GM21447 (cell line): ENCODE data around the gene SLC43A2.

Experiments used
- ATAC-seq: cut with Tn5 transposase; IDR thresholded peaks from one replicate; pipeline ENCODE4 v1.9.1; 2021; ENCODE audit not compliant: unreplicated experiment

The SLC43A2 gene

DNA sequence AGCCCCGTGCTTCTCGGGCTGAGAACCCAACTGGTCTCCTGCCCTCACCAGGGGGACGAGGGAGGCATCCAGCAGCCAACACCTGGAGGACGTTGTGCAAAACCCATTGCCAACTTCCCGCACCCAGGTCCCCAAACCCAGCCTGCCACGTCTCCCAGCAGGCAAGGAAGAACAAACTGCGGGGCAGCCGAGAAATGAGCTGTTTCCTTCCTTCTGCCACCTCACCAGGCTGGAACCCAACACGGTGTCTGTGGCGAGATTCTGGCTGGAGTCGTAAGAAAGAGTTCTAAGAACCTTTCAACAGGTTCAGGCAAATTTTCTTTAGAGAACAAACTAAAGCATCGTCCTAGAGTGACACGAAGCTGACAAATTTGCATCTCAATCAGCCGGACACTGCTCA lies 3.6 kb downstream of the SLC43A2 start:
- ATAC-seq, result no peak

DNA sequence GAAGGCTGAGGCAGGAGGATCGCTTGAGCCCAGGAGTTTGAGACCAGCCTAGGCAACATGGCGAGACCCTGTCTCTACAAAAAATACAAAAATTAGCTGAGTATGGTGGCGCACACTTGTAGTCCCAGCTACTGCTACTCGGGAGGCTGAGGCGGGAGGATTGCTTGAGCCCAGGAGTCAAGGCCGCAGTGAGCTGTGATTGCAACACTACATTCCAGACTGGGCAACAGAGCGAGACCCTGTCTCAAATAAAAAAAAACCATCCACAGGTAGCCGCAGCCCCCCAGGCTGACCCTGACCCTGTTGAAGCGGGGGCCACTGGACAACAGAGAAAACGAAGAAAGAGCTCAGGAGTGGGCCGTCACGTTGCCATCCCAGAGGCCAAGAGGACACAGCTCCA lies 4.0 kb downstream of the SLC43A2 start:
- ATAC-seq, result no peak

DNA sequence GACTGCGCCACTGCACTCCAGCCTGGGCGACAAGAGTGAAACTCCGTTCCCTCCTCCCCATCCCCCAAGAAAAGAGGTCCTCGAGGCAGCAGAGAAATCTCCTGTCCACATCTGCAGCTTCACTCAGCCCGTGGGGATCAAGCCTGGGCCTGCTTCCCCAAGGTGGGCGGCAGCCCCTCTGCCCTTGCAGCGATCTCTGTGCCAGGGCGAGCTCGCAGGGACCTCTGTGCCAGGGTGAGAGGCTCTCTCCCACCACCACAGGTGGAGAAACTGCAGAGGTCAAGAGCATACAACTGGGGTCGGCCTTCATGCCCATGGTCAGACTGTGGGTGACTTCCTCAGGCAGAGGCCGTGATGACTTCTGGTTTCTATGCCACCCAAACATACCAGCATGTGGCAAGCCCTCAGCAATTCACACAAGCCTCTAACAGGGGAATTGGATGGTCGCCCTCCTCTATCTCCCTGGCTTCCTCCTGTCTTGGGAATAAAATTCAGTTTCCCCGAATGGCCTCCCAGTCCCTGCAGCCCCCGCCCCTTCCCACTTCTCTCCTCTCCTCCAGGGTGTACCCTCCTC lies 5.5 kb downstream of the SLC43A2 start:
- no peak for ATAC-seq

DNA sequence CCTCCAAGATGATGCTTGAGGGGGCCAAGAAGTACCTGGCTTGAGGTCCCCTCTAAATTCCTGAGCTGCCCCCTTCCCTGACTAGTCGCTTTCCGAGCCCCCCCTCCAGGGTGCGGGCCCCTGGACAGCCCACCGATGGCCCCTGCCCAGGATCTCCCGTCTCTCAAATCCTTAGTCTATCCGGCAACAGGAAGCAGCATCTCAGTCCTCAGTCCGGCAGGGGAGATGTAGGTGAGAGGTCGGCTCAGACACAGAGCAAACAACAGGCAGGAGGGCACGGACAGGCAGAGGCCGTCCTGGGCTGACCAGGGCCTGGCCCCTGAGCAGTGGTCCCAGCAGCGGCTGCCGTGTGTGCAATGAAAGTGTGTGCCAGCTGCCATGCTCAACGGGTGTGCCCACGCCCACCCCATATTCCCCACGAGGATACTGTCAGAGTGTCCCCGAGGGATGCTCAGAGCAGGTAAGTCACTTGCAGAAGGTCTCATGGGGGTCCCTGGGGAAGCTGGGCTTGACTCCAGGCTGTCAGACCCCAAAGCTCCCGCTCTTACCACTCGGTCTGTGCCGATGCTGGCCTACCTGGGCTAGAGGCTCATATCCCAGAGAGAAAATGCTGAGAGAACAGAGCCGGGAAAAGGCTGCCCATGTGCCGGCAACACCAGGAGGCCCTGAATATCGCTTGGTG lies 7.2 kb downstream of the SLC43A2 start:
- no peak for ATAC-seq

DNA sequence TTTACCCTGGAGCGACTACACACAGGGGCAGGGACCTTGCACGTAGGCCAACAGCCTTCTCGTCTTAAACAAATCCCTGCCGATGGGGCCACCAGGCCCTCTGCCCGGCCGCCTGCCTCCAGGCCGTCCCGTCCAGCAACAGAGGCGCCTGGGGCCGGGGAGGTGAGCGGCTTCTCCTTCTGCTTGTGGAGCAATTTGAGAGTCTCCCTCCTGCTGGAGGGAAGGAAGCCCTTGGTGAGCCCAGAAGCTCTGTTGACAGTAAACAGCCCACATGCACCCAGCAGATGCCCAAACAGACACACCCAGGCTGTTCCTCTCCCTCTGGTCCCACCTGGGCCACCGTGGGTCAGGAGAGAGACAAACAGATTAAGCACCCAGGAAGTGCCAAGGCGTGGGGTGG lies 8.1 kb downstream of the SLC43A2 start:
- no peak for ATAC-seq

DNA sequence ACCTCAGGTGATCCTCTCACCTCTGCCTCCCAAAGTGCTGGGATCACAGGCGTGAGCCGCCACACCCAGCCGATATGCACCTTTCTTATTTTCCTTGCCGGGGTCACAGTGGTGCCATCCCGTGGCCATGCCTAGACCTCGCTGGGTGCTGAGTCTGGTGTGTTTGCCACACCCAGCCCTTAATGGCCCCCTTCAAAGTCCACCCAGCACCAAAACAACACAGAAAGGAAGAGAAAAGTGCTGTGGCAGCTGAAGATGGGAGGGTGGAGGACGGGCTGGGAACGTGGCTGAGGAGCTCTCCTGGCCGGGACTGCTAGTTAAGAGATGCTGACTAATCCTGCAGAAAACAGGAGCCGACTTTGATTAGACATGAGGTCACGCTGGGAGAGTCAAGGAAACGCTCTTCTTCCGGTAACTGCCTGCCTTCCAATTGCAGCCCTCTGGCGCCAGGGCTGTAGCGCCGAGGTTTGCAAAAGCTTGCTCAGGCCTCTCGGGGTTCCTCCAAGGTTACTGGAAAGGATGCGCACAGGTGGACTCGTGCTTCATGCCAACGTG lies 10.9 kb downstream of the SLC43A2 start:
- no peak for ATAC-seq

DNA sequence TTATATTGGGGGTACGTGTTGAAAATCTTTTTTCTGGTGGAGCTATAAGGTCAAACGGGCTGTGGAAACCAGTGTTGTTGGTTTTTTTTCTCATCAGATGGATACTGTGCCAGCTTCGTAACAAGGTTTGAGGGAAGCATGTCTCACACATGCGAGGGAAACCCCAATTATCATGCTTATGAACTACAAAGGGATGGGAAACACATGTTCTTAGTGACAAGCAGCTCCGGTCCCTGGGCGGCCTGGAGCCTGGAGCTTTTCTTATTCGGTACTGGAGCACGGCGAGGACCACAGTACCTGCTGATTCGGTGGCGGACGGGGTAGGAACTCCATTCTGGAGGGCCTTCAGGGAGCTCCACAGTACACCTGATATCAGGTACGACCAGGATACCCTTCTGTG lies 12.5 kb downstream of the SLC43A2 start:
- ATAC-seq, result no peak

DNA sequence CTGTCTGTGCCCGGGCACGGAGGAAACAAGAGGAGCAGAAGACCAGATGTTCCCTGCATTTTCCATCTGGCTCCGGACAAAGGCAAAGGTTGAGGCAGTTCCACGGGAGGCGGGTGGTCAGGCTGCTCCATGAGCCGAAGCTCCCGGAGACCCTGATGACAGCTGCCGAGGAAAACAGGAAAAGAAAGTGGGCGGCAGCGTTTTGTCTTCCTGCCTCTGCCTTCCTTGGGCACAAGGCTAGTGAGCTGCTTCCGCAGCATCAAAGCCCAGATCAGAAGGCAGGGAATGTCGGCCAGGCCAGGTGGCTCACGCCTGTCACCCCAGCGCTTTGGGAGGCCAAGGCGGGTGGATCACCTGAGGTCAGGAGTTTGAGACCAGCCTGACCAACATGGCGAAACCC lies 16.2 kb downstream of the SLC43A2 start:
- no peak for ATAC-seq

DNA sequence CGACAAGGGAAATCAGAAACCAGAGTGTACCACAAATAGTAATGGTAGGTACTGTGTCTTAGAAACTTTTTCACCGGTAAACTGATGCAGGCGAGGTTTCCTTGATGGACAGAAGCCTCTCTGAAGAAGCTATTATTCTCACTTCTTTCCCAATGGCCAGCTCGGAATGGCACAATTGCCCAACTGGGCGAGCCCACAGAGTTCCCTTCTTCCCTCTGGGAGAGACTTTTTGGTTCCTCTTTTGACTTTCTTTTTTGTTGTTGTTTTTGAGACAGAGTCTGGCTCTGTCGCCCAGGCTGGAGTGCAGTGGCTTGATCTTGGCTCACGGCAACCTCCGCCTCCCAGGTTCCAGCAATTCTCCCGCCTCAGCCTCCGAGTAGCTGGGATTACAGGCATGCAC lies 16.9 kb downstream of the SLC43A2 start:
- ATAC-seq, result no peak

DNA sequence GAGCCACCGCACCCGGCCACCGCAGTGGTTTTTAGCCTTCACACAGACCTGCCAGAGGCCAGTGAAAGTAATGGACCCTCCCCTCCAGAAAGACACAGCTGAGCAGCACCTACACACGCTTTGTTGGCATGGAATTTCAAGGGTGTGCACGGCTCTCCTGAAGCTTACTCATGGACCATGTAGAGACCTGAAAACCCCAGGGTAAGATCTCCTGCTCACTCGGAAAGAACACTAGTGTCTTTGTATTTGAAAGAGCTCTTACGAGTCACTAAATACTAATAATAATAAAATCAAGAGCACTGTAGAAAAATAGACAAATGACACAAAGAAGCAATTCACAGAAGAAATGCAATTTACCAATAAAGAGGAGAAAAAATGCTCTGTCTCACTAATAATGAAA lies 20.0 kb downstream of the SLC43A2 start:
- no peak for ATAC-seq

DNA sequence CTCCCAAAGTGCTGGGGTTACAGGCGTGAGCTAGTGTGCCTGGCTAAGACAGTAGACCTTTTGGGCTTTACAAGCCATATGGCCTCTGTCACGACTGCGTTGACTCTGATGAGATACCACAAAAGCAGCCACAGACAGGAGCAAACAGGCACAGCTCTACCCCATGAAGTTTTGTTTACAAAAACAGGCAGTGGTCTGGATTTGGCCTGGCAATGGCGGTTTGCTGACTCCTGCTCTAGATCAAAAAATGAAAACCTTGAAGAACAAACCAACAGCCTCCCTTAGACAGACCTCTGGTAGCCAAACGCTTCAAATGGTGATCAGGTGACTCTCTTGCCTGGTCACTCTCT lies 20.7 kb downstream of the SLC43A2 start:
- no peak for ATAC-seq

DNA sequence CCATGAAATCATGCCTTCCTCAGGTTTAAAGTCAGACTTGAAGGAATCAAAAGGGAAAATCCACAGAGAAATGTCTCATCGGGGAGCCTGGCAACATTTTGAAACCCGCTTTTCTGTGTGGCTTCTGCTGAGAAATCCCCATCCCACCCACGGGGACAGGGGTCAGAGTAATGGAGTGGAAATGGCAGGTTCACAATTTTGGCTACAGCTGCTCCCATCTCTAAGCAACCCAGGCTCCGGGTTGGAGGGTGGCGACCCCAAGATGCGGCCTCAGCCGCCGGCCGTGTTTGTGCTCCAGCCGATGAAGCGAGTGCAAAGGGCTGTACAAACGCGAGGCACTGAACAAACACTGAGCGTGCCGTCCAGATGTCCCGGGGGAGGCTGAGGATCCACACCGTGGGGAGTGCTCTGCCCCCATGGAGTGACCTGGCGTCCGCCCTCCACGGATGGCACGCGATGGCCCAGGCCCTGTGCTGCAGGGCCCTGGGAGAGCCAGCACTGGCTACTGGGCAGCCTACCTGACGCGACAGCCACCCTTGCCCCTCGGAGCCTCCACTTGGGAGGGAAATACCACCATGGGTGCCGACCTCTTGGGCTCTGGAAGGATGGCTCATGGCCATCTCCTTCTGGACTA lies 22.2 kb downstream of the SLC43A2 start:
- ATAC-seq, result no peak

DNA sequence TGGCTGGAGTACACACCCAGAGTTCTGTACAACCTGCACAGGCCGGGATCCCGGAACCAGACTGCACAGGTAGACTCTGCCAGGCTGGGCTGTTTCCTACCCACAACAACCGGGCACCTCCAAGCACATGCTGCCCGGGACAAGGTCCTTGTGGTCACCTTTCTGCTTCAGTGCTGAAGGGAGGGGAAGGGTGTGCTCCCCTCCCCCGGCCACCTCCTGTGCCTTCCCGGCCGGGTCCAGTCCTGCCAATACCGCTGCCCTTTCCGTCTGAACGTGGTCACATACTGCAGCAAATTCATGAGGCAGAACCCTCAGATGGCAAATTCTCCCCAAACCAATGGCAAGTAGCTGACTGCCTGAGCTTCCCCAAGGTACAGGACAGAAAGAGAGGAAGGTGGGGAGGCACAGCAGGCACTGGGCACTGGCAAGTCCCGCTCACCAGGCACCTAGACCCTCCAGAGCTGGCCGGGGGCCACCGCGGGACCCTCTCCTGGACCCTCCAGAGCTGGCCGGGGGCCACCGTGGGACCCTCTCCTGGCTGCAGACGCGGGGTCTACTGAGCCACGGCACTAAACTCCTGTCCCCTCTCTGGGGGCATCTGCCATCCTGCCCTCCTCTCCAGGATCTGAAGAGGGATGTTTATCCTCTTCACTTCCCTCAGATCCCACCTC lies 22.8 kb downstream of the SLC43A2 start:
- no peak for ATAC-seq

DNA sequence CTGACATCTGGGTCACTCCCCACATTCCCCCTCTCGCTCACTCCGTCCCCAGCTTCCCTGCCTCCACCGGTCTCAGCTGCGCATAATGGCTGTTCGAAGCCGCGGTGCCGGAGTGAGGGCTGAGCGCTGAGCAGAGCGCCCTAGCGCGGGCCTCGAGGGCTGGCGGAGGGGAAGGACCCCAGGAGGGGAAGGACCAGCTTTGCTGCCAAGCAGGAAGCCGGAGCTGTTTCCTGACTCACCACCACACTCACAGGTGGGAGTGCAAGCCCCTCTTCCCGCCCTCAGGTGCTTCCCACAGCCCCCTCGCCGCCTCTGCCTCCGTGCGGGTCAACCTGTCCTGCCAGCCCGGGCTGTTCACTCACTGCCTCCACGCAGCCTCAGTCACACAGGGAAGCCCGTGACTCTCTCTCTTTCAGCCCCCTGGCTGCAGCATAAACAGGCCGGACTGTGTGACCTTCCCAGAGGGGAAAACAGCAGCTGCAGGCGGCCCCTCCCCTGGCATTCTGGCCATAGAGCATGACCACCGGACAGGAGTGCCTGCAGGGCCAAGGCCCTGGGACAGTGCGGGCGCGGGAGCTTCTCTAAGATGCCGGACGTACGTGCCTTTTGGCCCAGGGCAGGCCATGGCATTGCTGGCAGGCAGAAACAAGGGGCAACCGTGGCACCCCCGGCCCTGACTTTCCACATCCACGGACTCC lies 23.7 kb downstream of the SLC43A2 start:
- ATAC-seq, result no peak

DNA sequence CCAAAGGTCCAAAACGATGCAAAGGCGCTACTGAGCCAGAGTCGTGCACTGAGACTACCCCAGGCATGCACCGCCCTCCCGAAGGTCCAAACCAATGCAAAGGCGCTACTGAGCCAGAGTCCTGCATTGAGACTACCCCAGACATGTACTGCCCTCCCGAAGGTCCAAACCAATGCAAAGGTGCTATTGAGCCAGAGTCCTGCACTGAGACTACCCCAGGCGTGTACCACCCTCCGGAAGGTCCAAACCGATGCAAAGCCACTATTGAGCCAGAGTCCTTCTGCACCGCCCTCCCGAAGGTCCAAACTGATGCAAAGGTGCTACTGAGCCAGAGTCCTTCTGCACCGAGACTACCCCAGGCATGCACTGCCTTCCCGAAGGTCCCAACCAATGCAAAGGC lies 27.1 kb downstream of the SLC43A2 start:
- ATAC-seq, result no peak

DNA sequence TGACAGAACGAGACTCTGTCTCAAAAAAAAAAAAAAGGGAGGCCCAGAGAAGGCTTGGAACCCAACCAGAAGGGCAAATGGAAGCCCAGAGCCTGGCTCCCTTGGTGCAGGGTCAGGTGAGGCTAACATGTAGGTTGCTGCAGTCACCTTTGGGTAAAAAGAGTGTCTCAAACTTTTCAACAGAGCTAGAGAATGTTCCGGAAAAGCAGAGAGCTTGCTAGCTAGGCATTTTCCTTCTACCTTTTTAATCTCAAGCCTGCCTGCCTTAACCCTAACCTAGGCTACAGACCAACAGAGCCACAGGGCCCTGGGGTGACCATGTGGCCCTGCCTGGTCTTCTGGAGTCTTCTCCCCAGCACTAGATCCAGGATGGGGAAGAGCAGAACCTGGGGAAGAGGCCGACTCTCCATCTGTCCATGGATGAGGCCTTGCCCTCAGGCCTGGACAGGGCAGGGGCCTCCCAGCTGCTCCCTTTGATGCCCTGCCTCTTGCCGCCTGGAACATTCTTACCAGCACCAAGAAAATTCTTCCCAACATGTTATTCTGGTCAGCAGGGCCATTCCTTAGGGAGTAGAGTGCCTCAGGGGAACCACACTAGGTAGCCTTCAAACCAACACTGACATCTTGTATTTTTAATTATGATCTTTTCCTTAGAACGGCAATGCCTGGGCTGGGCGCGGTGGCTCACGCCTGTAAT lies 30.1 kb downstream of the SLC43A2 start:
- ATAC-seq, result no peak

DNA sequence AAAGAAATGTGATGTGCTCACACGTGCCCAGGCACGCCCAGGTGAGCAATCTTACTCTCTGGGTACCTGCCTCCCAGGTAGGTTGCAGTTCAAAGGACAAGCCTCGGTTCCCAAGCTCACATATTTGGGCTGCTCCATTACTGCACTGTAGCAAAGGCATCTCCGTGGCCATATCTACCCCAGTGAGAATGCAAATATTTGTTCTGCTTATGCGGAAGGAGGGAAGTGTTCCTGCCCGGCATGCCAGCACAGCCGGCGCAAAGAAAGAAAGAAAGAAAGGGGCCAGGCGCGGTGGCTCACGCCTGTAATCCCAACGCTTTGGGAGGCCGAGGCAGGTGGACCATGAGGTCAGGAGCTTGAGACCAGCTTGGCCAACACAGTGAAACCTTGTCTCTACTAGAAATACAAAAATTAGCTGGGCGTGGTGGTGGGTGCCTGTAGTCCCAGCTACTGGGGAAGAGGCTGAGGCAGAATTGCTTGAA lies 30.7 kb downstream of the SLC43A2 start:
- ATAC-seq, result no peak

DNA sequence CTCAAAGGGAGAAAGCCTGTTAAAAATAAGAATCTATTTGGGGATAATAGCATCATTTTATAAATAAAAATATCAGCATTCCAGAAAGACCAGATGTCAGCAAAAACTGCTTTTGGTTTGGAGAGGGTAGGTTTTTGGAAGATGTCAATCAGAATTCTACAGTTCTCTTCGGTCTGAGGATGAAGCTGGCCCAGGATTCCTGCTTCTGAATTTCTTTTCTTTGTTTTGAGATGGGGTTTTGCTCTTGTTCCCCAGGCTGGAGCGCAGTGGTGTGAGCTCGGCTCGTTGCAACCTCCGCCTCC lies 35.1 kb downstream of the SLC43A2 start:
- ATAC-seq, result no peak

DNA sequence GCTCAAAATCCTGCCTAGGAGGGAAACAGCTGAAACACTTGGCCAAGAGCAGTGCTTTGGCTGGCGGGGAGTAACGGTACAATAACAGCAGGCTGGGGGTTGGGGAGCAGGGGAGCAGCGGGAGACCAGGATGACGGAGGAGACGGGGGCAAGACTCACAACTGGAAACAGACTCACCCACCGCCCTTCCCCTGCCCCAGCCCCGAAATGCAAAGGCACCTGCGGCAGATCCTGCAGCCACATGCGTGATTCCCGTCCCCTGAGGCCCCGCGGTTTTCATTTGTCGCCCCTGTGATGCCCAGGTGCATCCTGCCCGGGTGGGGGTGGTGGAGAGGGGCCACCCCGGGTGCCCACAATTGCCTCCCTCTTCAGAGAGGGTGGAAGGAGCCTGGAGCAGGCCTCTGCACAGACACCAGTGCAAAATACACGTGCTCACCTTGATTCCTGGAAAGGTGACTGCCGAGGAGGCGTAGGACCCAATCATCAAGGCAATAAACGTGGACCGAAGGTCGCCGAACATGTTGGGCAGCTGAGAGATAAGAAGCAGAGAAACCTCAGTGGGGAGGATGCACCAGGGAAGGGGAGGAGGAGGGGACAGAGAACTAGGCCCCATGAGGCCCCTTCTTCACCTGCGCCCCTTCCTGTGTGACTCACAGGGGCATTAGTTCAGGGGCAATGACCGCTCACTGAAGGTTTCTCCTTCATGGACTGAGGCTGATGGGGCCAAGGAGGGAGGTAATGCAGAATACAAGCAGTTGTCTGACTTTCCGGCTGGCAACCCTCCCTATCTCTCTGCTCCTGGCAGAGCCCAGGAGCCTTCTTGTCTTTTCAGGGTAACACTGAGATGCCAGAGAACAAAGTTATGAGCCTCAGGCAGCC lies 35.6 kb downstream of the SLC43A2 start:
- peak; percentile 73 for ATAC-seq
